GM19193 (cell line): ENCODE results near the gene MRPS27.

ENCODE experiments used
- POLR2A ChIP-seq: IDR thresholded peaks from 4 replicates; pipeline ENCODE4 v1.6.1; 2011; ENCODE audit not compliant: insufficient read depth, insufficient read length; ENCODE audit errors: extremely low read depth

The MRPS27 gene

DNA sequence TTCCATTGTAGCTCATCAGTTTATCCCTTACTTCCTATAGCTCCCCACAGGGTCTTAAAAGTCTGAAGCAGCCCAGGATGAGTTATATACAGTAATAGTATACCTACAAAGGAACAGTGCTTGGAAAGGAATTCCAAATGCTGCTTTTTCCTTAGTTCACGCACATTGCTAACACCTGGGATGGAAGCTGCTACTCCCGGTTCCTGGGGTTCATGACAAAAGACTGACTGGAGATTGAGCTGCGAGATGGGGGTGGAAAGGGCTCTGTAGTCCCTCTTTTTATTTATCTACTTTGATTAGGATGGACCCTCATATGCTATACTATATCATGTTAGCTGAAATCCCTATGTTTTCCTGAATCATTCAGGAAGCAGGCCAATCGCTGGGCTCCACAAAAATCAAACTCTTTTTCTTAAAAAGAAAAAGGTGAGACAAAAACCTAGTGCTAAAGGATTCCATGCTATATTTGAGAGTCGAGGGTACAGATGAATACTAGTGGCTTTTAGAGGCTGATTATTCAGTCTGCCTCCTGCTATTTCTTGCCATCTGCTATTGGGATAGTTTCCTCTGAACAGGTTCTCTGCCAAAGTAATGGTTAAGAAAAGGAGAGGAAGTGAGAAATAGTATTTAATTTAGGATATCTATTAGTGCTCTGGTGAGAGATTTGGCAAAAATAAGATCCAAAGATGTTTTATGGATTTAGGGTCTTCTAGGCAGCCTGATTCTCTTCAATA is 81.2 kb downstream of the MRPS27 start:
- no peak for TF ChIP-seq POLR2A

DNA sequence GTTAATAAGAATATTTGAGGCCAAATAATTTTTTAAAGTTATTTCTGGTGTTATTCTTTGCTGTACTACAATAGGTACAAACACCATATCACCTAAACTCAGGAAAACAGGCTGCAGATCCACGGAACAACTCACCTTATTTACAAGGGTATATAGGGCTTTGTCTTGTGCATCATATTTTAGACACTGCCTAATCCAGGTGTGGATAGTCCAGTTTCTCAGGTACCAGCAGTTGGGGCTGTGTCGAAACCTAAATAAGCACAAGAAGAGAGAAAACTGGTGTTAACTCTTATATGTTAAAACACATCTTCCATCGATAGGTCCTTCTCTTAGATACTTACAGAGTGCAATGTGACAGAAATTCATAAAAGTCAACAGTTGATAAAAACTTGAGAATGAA is 82.2 kb downstream of the MRPS27 start:
- TF ChIP-seq POLR2A: no peak

DNA sequence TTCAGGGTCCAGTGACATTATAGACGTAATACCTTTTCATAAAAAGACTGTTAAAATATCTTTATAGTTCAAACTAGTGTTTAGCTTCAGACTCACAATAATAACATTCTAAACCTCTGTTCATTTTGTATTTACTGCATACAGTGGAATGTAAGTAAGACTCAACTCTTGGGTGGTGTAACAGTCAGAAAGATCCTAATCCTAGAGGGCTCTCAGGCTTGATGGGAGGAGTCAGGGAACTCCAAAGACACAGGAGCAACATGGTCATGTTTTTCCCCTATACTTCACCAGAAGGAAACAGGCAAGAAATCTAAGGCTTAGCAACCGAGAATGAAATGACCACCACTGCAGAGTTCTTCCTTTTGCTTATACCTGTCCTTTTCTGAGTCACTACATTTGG is 82.6 kb downstream of the MRPS27 start:
- TF ChIP-seq POLR2A: no peak

DNA sequence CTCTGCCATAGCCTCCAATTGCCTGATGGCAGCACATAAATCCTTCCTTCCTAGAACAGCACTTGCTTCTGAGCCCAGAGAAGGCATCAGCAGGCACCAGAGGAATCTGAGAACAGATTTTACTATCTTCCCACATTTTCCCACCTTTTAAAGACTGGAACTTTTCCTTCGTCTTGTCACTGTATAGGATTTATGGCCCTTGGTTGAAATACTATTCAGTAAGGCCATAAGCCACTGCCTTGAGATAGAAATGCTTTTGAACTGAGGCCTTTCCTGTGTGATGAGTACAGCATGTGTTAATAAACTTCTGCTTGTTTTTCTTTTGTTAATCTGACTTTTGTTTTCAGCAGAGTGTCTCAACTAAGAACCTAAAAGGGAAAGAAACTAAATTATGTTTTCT is 84.3 kb downstream of the MRPS27 start:
- TF ChIP-seq POLR2A: no peak

DNA sequence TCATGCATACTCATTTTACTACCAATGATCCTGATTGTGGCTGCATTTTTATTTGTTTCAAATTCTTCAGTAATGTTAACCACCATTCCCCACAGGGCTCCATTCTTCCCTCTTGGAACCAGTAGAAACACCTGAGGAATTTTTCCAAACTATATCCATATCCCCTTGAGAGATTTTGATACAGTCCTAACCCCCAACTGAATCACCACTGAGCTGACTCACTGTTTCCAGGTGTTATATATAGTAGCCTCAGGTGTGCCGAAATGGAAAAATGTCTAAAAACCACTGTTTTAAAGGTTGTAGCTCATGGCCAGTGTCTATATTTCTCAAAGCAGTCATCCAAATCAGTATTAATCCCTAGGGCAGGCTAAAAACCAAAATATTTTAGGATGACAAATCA is 85.2 kb downstream of the MRPS27 start:
- TF ChIP-seq POLR2A: no peak

DNA sequence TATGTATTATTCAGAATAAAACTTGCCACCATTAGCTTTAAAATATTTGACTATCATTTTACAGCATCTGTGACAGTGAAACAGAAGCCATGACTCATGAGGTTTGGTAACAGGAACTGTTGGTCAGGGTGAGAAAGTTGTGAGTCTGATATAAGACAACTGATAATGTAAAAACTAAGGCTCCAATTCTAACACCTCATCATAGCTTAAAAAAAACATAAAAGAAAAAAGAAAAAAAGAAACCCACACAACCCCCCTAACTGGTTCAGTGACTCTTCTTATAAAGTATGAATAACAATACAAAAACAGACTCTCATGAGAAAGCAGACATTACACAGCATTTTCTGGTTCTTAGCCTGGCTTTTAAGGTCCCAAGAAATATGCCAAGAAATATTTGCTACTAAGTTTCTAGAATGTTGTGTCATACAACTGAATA is 85.8 kb downstream of the MRPS27 start:
- no peak for TF ChIP-seq POLR2A

DNA sequence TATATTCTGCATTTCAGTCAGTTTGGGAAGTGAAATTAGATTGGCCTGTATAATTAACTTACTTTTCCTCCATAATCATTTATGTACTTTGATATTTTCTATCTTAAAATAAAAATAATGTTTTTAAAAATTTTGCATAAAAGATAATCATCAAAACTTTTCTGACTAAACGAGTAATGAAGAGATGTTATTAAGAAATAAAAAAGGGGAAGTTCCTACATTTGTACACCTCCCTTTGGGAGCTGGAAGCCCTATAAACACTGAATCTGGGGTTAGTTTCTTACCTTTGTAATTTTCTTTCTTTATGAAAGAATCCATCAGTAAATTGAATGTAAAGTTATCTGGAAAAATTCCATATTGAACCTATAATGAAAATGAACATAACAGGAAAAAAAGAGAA is 86.2 kb downstream of the MRPS27 start:
- TF ChIP-seq POLR2A: no peak

DNA sequence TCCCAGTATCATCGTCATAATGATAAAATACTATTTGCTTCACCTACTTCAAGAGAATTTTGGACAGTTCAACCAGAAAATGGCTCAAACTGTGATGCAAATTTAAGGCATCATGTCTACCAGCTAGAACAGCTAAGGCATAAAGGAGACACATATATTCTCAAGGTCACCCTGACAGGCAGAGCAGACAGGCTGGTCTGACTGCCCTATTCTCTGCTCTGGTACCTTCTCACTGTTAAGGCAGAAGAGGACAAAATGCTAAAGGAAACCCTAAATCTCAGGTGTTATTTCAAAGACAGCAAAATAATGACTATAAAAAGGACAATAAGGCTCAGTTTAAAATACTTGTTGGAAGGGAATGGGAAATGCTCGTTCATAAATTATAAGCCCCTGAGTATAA is 87.2 kb downstream of the MRPS27 start:
- TF ChIP-seq POLR2A: no peak

DNA sequence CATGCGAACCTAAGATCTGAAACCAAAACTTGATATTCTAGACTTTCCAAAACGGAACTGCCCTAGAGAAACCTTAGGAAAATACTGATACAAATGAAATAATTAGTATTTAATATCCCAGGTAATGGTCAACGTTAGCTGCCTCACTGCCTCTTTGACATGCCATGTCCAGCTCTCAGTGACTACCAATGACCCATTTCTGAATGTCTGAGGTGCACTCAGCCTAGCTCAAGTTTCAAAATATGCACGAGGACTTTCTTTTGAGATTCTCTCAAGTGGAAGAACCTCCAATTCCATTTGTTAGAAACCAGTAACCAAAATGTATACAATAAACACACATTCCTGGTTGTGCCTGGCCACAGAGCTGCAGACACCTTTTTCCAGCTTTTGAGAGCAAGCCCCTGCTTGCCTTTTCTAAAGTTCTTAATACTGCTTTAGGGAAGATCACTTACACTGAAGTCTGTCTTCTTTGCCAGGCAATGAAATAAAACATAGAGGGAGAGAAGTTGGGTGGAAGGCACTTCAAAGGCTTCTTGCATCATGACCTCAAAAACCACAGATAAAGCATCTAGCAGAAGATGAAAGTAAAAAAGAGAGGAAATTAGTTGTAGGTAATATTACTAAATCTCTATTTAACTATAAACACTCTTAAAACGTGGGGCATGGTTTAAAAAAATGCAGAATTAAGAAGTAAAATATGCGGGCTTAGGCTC is 87.9 kb downstream of the MRPS27 start:
- no peak for TF ChIP-seq POLR2A

DNA sequence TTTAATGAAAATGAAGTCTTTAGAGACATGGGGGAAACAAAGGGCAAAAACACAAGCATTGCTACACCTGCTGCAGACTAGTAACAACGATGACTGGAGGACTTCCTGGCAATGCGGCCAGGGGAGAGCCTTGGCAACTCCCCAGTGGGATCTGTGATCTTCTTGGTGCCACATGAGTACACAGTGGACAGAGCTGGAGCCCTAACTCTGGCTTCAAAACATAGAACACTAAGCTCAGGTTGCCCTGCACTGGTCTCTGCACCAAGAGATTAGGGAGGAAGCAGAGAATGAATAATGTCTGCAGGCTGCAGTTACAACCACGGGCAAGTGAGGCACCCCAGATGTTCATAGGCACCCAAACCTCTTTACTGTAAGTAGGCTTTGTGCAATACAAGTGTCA is 91.1 kb downstream of the MRPS27 start:
- TF ChIP-seq POLR2A: no peak

DNA sequence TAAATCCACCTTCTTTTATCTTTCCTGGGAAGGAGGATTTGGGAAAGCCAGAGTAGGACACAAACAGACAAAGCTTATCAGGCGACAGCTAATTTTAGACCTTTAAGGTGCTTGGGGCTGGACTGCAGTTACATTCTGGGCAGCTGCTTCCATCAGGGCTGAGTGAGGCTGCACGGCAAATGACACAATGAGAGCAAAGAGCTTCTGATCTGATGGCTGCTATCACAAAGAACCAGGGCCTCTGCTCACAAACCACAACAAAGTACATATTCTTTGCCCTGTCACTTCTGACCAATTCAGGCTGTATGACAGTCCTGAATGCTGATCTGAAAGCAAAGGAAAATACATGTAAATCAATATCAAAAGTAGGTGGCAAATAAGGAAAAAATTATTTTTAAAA is 93.1 kb downstream of the MRPS27 start:
- no peak for TF ChIP-seq POLR2A

DNA sequence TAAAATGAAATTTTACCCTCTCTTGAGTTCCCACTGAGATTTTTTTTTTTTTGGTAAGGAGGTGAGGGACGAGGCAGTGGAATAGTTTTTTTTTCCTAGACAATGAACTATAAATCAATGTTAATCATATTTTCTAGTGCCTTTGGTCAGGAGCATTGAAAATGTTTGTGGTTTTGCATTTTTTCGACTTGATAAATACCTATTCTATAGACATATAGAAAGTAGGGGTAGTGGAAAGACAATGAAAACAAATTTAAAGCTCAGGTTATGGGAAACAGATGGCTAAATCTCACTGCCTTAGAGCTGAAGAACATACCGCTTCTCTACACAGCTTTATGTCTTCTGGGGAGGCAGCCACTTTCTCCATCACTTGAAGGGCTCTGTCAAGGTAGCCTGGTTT is 94.3 kb downstream of the MRPS27 start:
- TF ChIP-seq POLR2A: no peak

DNA sequence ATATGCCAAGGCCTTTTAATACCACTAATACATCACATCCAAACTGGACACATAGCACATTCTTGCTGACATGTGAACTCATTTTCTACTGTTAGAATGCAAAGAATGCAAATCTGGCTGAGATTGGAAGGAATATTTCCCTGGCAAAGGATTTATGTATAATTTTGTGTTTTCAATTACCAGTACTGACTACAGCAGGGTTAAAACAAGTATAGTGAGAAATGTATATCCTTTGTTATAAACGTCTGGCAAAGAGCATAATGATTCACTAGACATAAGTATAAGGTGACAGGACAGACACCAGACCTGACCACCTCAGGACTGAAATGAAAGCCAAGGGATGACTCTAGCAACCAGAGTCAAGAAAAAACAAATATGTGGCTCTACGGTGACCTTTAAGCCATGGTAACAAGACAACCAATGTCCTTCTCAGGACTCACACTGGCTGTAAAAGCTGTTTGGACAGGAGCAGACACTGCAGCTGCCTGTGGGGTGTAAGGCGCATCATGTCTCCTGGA is 95.0 kb downstream of the MRPS27 start:
- TF ChIP-seq POLR2A: no peak

DNA sequence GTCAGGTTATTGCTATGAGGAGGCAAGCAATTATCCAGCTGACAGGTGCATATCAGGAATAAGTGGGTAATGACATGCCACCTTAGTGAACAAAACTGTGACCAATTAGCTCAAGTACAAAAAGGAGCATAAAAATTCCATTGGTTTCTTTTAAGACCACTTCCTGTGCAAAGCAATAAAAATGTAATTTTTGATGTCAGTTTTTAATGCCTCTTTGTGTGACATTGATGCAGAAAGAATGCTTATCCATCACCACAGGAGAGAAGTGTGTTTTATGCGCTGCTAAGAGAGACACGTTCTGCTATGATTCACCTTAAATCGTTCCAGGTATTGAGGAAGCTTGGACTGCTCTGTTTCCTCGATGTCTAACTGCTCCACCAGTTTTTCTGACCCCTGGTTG is 96.7 kb downstream of the MRPS27 start:
- TF ChIP-seq POLR2A: no peak

DNA sequence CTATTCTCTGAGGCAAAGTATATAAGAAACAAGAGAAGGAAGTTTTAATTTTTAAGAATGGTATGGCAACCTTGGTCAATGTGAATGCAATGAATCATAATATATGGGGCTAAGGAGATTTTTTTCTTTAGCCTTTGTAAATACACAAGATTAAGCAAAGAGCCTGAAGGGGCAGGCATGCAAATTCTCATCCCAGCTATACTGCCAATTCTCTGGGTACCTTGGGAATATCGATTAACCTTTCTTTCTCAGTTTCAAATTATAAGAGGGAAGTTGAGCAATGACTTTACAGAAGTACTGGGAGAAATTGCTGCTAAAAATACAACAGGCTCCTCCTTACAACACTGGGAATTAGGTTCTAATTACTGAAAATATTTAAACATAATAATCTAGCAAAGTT is 97.5 kb downstream of the MRPS27 start:
- no peak for TF ChIP-seq POLR2A

DNA sequence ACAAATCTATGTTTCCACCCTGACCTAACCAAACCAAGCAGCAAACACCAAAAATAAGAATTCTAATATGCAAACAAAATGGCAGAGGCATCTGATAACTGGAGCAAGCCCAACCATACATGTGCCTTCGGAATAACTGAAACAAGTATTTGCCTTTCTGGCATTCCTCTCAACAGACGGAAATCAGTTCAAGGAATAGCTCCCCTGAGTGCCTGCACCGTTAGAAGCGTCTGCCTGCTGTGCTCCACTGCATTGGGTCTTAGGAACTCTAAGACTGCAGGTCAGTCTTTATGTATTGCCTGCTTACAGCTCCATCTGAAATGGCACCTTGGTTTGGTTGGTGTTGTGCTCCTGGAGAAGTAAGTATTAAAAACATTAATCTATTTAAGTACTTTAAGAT is 98.5 kb downstream of the MRPS27 start:
- no peak for TF ChIP-seq POLR2A

DNA sequence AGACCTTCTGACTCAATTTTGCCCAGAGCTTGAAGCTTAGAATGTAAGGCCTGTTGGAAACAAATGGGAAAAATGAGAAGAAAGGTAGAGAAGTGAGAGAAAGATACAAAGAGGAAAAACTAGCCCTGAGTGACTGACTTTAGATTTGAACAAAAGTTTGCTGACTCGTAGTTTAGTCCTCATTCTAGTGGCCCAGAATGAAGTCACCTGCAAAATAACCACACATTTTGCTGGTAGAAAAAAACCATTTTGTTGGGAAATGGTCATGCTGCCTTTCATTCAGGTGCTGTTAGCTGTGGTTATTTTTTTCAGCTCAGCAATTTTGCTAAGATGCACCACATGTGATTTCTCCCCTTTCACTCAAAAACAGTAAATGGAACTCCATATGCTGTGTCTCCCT is 98.9 kb downstream of the MRPS27 start:
- no peak for TF ChIP-seq POLR2A

DNA sequence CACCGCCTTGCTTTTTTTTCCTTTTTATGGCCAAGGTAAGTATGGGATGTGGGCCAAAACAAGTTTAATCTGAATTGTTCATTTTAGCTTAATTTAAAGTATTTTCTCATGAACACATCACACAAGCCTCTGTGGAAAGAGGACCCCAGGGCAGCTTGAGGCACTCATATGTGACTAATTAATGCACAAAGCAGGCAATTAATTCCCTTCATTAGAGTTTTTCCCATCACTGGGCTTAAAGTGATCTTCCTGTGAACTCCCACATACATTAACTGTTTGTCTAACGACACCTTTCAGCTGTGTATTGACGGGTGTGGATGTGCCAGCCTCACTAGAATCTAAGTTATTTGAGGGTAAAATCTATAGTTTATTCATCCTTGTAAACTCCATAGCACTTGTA is 103.3 kb downstream of the MRPS27 start:
- TF ChIP-seq POLR2A: no peak
